K562 (cell line): ENCODE data around the gene NHS.

Experiments
- ARHGAP35 ChIP-seq: fragments of 450-650 bp; IDR thresholded peaks from 2 replicates; pipeline ENCODE4 v1.6.1; 2018; ENCODE audit not compliant: partially characterized antibody
- ERF ChIP-seq: fragments of 450-650 bp; formaldehyde crosslinking; IDR thresholded peaks from 2 replicates; pipeline ENCODE4 v1.4.0; 2020; ENCODE audit warnings: mild to moderate bottlenecking, mixed read lengths
- TF ChIP-seq, protein P1 (sequence below): sonication (generic); formaldehyde crosslinking; IDR thresholded peaks from 2 replicates; pipeline ENCODE4 v1.9.0; 2022; ENCODE audit warnings: mild to moderate bottlenecking, missing genetic modification reagents

DNA sequence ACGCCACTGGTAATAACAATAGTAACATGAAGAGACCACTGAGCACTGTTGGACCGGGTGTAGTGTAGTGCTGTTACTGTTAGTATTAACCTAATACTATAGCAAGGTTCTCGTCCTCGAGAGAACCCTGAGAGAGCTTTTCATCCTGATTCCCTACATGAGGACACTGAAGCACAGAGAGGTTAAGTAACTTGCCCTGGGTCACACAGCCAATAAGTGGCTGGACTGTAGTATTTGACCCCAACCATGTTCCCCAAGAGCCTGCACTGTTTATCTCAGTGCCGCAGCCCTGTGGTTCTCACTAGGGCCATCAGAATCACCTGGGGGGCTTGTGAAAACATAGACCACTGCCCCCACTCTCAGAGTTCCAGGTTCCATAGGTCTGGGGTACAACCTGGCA, 372.7 kb downstream of the NHS start:
- TF ChIP-seq, protein P1, sequence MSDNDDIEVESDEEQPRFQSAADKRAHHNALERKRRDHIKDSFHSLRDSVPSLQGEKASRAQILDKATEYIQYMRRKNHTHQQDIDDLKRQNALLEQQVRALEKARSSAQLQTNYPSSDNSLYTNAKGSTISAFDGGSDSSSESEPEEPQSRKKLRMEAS (CRISPR knock-in tag): no peak
- TF ChIP-seq ERF (CRISPR knock-in tag) (no peak), ARHGAP35 (no peak)
